ENCODE measurements around the gene TCHH. TPM values are rescaled to one million over a fixed set of nuclear protein-coding genes. Genes with fewer than 3 reads are reported as not detected.

The TCHH gene
- total and polyA plus RNA-seq, 2 of the 13 experiments (the other 11 are each of a cell fraction or from before 2014, with no cell fraction given): not detected

- no peaks in the 10 kb centered on the region for H3K79me2 ChIP-seq (ENCODE audit: insufficient read depth, low read length)
- no TSS peak for BruUV-seq (replicated peaks)
- no peak for DNase-seq (ENCODE audit: low spot score)
- no peak overlapping the region for H2AFZ ChIP-seq (ENCODE audit: low read length)
- no peaks in the 10 kb centered on the region for H3K4me1 ChIP-seq (ENCODE audit: insufficient read depth, low read length)
- no peaks in the 10 kb centered on the region for H3K36me3 ChIP-seq (replicated peaks in 1 of 2; ENCODE audit: control insufficient read depth in 1 of 2, insufficient read depth in 2 of 2, low read length in 2 of 2)
- ChIA-PET POLR2A (no interaction called here), CTCF (ENCODE audit: low intra/inter-chr PET ratio, low total read pairs) (no interaction called here)
- no peak overlapping the region for H3K4me2 ChIP-seq (ENCODE audit: low read depth, low read length)
- no peak overlapping the region for H3K27ac ChIP-seq (ENCODE audit: extremely low read length, insufficient read depth, low read length)
- no peaks in the 10 kb centered on the region for H4K20me1 ChIP-seq (ENCODE audit: insufficient read depth, low read length)
- H3K27me3 ChIP-seq (ENCODE audit: control insufficient read depth in 1 of 2, insufficient read depth in 2 of 2, low read length in 2 of 2): peaks cover 0 to 11% of the 10 kb centered on the region in 2 experiments; a peak in 2 of 5 replicates
- H3K9me3 ChIP-seq (ENCODE audit: low read length): no peaks in the 10 kb centered on the region
- no peak for ATAC-seq
- no peak overlapping the region for H3K4me3 ChIP-seq (replicated peaks in 1 of 3; ENCODE audit: insufficient read depth in 1 of 3, low read depth in 2 of 3, low read length in 3 of 3)
- intact Hi-C loops (cut with micrococcal nuclease; ENCODE audit: unreplicated experiment): no loop called here
- no peak for FAIRE-seq
- no peak for TF ChIP-seq ZHX1 (CRISPR knock-in tag; IDR thresholded peaks at IDR 0.05; ENCODE audit: low read depth)
- TF ChIP-seq CENPX (CRISPR knock-in tag; IDR thresholded peaks at IDR 0.05): no peak
- no peak for TF ChIP-seq FOXC1 (CRISPR knock-in tag; IDR thresholded peaks at IDR 0.05; ENCODE audit: borderline replicate concordance)
- TF ChIP-seq PAX8 (CRISPR knock-in tag; IDR thresholded peaks at IDR 0.05; ENCODE audit: borderline replicate concordance): no peak
- TF ChIP-seq PBX3 (CRISPR knock-in tag; IDR thresholded peaks at IDR 0.05; ENCODE audit: borderline replicate concordance): no peak
- no peak overlapping the region for H3K9ac ChIP-seq (ENCODE audit: insufficient read depth, low read depth, low read length)
- 9% methylated on average over 3 of the region's 3 CpGs for WGBS (ENCODE audit: low lambda C conversion rate)
- in situ Hi-C loops (cut with HindIII; ENCODE audit: extremely low pct_ligation_motif_present, low pct_unique_long_range_greater_than_20kb): no loop called here
These were observed 42.9 kb downstream of the TCHH start for GRCh38 chr1:152072311-152072710.
